GM18520 (cell line): ENCODE results near the gene SLC35F5.
A peak's percentile ranks its signal among the peaks of the same experiment; 100 is the strongest.
"Not testable (repeated sequence)": the region's sequence is repeated elsewhere in the genome, so short reads cannot be mapped to it uniquely, and the experiment has no call there.

Source experiments
- ATAC-seq: cut with Tn5 transposase; IDR thresholded peaks from one replicate; pipeline ENCODE4 v1.9.1; 2021; ENCODE audit not compliant: unreplicated experiment

Gene SLC35F5

DNA sequence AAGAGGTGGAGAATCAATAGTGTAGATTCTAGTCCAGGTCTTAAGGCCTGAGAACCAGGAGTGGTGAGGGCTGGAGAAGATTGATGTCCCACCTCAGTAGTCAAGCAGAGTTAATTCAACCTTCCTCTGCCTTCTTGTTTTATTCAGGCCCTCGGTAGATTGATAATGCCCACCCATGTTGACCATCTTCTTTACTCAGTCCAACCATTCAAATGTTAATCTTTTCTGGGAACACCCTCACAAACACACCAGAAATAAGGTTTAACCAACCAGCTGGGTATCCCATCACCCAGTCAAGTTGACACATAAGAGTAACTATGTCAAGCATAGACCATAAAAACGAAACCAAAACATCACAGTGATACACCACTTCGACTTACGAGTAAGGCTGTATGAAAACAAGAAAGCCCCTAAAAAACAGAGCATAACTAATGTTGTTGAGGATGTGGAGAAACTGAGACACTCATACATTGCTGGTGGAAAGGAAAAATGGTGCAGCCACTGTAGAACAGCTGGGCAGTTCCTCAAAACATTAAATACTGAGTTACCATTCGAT, 57.5 kb downstream of the SLC35F5 start:
- ATAC-seq = peak; percentile 78

DNA sequence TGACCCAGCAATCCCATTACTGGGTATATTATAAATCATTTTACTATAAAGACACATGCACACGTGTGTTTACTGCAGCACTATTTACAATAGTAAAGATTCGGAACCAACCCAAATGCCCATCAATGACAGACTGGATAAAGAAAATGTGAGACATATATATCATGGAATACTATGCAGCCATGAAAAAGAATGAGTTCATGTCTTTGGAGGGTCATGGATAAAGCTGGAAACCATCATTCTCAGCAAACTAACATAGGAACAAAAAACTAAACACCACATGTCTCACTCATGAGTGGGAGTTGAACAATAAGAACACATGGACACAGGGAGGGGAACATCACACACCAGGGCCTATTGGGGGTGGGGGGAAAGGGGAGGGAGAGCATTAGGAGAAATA, 58.2 kb downstream of the SLC35F5 start:
- ATAC-seq = not testable (repeated sequence)

GRCh38 chr2:113697516-113697915, 58.9 kb downstream of the SLC35F5 start:
- ATAC-seq = no peak

GRCh38 chr2:113694438-113694837, 62.0 kb downstream of the SLC35F5 start:
- no peak for ATAC-seq

DNA sequence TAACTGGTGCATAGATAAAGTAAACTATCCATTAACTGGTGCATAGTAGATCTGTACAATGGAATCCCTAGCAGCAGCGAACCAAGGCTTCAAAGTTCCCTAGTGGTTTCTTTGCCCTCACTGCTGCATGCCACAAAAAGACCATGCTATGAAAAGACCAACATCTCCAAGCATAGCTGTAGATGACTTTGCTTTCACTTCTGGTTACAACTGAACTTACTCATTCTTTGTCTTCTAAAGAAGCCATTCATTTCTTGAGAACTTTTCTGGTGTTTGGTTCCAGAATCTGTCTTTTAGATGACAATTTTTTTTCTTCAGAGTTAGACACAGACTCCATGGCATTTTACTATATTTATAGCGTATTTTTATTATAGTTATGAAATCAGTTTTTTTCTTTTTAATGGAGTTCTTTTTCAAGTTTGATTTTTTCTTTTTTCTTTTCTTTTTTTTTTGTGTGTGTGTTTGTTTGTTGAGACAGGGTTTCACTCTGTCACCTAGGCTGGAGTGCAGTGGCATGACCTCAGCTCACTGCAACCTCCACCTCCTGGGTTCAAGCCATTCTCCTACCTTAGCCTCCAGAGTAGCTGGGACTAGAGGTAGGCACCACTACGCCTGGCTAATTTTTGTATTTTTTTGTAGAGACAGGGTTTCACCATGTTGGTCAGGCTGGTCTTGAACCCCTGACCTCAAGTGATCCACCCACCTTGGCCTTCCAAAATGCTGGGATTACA, 63.6 kb downstream of the SLC35F5 start:
- ATAC-seq = peak; percentile 77

- ATAC-seq = not testable (repeated sequence)
Measured at GRCh38 chr2:113690871-113691270, 65.6 kb downstream of the SLC35F5 start.

DNA sequence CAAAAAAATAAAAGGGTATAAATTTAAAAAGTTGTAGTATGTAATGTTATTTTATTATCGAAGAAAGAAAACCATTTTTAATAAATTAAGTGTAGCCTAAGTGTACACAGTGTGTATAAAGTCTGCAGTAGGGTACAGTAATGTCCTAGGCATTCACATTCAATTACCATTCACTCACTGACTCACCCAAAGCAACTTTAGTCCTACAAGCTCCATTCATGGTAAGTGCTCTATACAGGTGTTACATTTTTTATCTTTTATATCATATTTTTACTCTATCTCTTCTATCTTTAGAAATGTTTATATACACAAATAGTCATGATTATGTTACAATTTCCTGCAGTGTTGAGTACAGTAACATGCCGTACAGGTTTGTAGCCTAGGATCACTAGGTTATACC, 69.9 kb downstream of the SLC35F5 start:
- no peak for ATAC-seq

- ATAC-seq = no peak
Measured at GRCh38 chr2:113685471-113685870, 71.0 kb downstream of the SLC35F5 start.

DNA sequence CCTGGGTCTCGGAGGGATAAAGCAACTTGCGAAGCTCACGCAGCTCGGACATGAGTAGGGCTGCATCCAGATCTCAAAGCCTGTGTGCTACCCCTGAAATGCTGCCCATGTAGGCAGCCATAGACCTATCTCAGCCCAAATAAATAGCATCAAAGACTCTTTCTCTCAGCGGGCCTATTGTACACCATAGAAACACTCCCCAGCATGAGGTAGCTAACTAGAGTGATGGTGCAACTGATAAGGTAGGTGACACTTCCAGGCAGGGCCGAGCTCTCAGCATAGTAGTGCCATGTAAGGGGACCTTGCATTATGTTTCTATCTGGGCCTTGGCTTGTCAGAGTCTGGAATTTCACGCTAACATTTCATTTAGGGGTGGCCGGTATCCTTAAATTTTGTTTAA, 77.0 kb downstream of the SLC35F5 start:
- ATAC-seq = no peak

- no peak for ATAC-seq
Measured at GRCh38 chr2:113677330-113677729, 79.1 kb downstream of the SLC35F5 start.

- no peak for ATAC-seq
Measured at GRCh38 chr2:113676623-113677266, 79.7 kb downstream of the SLC35F5 start.

- ATAC-seq = no peak
Measured at GRCh38 chr2:113675875-113676274, 80.6 kb downstream of the SLC35F5 start.

DNA sequence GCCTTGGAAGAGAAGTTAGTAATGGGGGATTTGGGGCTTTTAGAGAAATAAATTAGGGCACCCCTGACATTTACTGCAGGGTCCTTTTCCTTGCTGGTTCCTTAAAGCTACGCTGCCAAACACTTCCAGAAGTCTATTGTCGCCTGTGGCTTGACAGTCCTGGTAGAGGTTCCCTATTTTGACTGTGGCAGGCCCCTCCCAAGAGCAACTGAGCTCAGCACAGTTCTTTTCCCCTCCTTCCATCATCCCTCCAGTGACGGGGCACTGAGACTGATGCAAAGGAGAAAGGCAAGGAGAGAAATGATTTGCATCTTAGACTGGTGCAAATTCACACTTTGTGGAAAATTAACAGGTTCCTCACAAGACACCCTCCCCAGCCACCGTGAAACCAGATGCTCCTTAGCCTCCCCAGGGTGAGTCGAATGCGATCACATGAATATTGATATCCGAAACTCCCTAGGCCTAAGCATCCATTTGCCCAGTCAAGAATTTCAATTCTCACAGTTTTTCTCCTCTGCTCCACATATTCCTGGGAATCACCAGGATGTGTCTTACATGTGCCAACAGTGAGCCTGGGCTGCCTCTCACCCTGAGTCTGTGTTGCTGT, 84.0 kb downstream of the SLC35F5 start:
- no peak for ATAC-seq

GRCh38 chr2:113669013-113669412, 87.4 kb downstream of the SLC35F5 start:
- ATAC-seq = not testable (repeated sequence)

- ATAC-seq = not testable (repeated sequence)
Measured at GRCh38 chr2:113664761-113665533, 91.5 kb downstream of the SLC35F5 start.

DNA sequence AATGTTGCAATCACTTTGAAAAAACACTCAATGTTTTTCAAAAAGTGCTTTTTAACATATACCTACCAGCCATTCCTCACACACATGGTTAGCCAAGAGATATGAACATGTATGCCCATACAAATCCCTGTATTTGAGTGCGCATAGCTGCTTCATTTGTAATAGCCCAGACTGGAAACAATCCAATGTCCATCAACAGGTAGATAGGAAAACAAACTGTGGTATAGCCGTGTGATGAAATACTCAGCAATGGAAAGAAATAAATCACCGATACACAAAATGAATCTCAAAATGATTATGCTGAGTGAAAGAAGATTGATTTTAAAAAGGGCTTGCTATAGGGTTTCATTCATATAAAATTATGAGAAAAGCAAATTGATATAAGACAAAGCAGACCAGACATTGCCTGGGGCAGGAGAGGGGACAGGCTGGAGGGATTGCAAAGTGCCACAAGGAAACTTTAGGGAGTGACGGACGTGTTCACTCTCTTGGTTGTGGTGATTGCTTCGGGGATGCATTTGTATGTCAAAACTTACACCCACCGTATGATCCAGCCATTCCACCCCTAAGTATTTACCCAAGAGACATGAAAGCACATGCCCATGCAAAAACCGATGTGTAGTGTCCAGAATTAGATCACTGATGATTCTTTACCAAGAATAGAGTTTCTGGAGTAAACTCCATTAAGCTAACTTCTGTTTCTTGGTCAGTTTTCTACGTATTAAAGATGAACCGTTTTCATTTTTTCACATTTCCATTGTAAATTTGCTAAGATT, 93.0 kb downstream of the SLC35F5 start:
- ATAC-seq = not testable (repeated sequence)
